Heart left ventricle (tissue), 13 donors: ENCODE results near the gene POFUT2.

ENCODE experiments used
- CTCF ChIP-seq, 12 donors: fragments of 200-600 bp; sonication (generic) in 4 of 12; IDR thresholded peaks; one replicate each; pipeline versions ENCODE4 v1.5.0 to v1.8.0; 2018 to 2022; ENCODE audit warnings: antibody characterized with exemption in 12 of 12, mild to moderate bottlenecking in 5 of 12
- POLR2A ChIP-seq, 2 donors: fragments of 450-650 bp; IDR thresholded peaks; one replicate each; pipeline ENCODE4 v1.6.1; 2017; ENCODE audit warnings: antibody characterized with exemption in 2 of 2, mild to moderate bottlenecking in 2 of 2, moderate library complexity in 2 of 2
- donor health status: ischemic (EF 13 %, LVEDD 7.1; RV severe dilation, severe dysfunction).
- donor health status: DM: no; HTN: yes; CAD: no.
- donor health status: DM: no; HTN: no; CAD: no.
- donor health status: ischemic (EF 25% LVEDD 6.9; RV normal size, moderate dysfunction).
- donor health status: ischemic (EF 25% LVEDD 5.7; RV mildly dilated, moderate dysfunction).
- donor health status: ischemic (EF 35%, LVEDD 5.7; RV mildly dilated, moderate dysfunction).
- donor health status: nonischemic (EF 11% LVEDD 7.7; RV severe dilation, severe dysfunction).
- donor health status: DM: yes; HTN: yes; CAD: no.
- donor health status: PGD.
- donor health status: ischemic (EF 29% LVEDD 5.4; RV normal size, mild dysfunction).
- donor health status: nonischemic (EF 23%, LVEDD 6.1; RV moderate dilation, normal function).

DNA sequence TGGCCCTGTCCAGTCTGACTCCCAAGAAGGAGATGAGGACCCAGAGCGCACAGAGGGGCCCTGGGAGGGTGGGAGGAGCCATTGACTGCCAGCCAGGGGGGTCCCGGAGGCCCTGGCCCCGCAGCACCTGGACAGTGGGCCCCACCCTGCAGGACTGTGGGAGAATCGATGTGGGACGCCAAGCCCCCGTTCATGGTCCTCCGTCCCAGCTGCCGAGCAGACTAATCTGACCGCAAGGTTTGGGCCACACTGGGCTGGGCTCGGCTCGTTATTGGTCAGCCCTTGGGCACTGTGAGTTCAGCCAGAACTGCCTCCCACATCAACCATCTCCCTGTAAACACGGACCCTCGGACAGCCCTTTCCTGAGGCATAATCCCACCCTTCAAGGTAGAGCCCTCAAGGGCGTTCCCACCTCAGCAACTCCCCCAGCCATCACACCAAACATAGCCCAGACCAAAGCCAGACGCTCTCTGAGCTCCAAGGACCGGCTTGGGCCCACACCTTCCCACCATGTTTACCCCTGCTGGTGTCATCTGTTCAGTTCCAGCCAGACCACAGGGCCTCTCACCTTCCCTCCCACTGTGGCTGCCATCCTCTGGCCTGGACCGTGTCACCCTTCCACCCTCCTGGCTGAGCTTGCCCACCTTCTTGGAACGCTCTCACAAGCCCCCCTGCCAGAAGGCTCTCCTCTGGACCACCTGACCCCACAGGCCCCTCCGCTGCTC lies 16.2 kb upstream of the POFUT2 start:
- TF ChIP-seq CTCF (IDR thresholded peaks at IDR 0.05) (no peak), POLR2A (IDR thresholded peaks at IDR 0.05) (no peak)
